ENCODE results near the gene SMTN.
"Not testable (repeated sequence)": the region's sequence is repeated elsewhere in the genome, so short reads cannot be mapped to it uniquely, and the experiment has no call there.

Gene SMTN

GRCh38 chr22:31094021-31094551 is 13.0 kb downstream of the SMTN start:
- H3K9ac ChIP-seq: no peak overlapping the region
- no peak overlapping the region for H3K4me2 ChIP-seq (ENCODE audit: low read length)
- no peaks in the 10 kb centered on the region for H3K36me3 ChIP-seq (ENCODE audit: control insufficient read depth, insufficient read depth, low read length)
- TF ChIP-seq CTCF (IDR thresholded peaks at IDR 0.05): no peak
- H3K27ac ChIP-seq: no peak overlapping the region
- H3K4me3 ChIP-seq (ENCODE audit: low read depth, low read length): no peak overlapping the region
- no peak overlapping the region for H2AFZ ChIP-seq
- H3K4me1 ChIP-seq: no peaks in the 10 kb centered on the region
- no peaks in the 10 kb centered on the region for H3K79me2 ChIP-seq
- H3K9me3 ChIP-seq (ENCODE audit: control insufficient read depth, low read length): no peaks in the 10 kb centered on the region
- H3K27me3 ChIP-seq (ENCODE audit: control insufficient read depth, insufficient read depth, low read length): no peaks in the 10 kb centered on the region

- no peak overlapping the region for H2AFZ ChIP-seq
- H3K79me2 ChIP-seq: no peaks in the 10 kb centered on the region
- no peak overlapping the region for H3K9ac ChIP-seq
- H3K4me3 ChIP-seq (ENCODE audit: low read depth, low read length): no peak overlapping the region
- no peaks in the 10 kb centered on the region for H3K27me3 ChIP-seq (ENCODE audit: control insufficient read depth, insufficient read depth, low read length)
- no peaks in the 10 kb centered on the region for H3K36me3 ChIP-seq (ENCODE audit: control insufficient read depth, insufficient read depth, low read length)
- no peaks in the 10 kb centered on the region for H3K4me1 ChIP-seq
- H3K27ac ChIP-seq: no peak overlapping the region
- H3K4me2 ChIP-seq (ENCODE audit: low read length): no peak overlapping the region
- TF ChIP-seq CTCF (IDR thresholded peaks at IDR 0.05): no peak
- H3K9me3 ChIP-seq (ENCODE audit: control insufficient read depth, low read length): no peaks in the 10 kb centered on the region
Observed at GRCh38 chr22:31094741-31095140, 13.6 kb downstream of the SMTN start.

- no peaks in the 10 kb centered on the region for H3K4me1 ChIP-seq
- H3K9ac ChIP-seq: no peak overlapping the region
- no peak overlapping the region for H3K27ac ChIP-seq
- H3K36me3 ChIP-seq (ENCODE audit: control insufficient read depth, insufficient read depth, low read length): no peaks in the 10 kb centered on the region
- no peak overlapping the region for H3K4me3 ChIP-seq (ENCODE audit: low read depth, low read length)
- H3K4me2 ChIP-seq (ENCODE audit: low read length): no peak overlapping the region
- no peaks in the 10 kb centered on the region for H3K79me2 ChIP-seq
- no peak for TF ChIP-seq CTCF (IDR thresholded peaks at IDR 0.05)
- H2AFZ ChIP-seq: no peak overlapping the region
- no peaks in the 10 kb centered on the region for H3K9me3 ChIP-seq (ENCODE audit: control insufficient read depth, low read length)
- no peaks in the 10 kb centered on the region for H3K27me3 ChIP-seq (ENCODE audit: control insufficient read depth, insufficient read depth, low read length)
Observed at GRCh38 chr22:31095637-31096249, 14.6 kb downstream of the SMTN start.

GRCh38 chr22:31096657-31097279 is 15.7 kb downstream of the SMTN start:
- Histone ChIP-seq H3K36me3 (ENCODE audit: control insufficient read depth, insufficient read depth, low read length) (no peaks in the 10 kb centered on the region), H2AFZ (no peak overlapping the region), H3K27me3 (ENCODE audit: control insufficient read depth, insufficient read depth, low read length) (no peaks in the 10 kb centered on the region), H3K4me2 (ENCODE audit: low read length) (no peak overlapping the region), H3K27ac (no peak overlapping the region), H3K4me3 (ENCODE audit: low read depth, low read length) (no peak overlapping the region), H3K9ac (no peak overlapping the region), H3K4me1 (peaks cover under 1% of the 10 kb centered on the region), H3K9me3 (ENCODE audit: control insufficient read depth, low read length) (no peaks in the 10 kb centered on the region), H3K79me2 (no peaks in the 10 kb centered on the region)
- no peak for TF ChIP-seq CTCF (IDR thresholded peaks at IDR 0.05)

- H3K36me3 ChIP-seq (ENCODE audit: control insufficient read depth, insufficient read depth, low read length); H3K27ac ChIP-seq; H3K79me2 ChIP-seq; H3K4me1 ChIP-seq; H3K4me3 ChIP-seq (ENCODE audit: low read depth, low read length); H3K4me2 ChIP-seq (ENCODE audit: low read length); H2AFZ ChIP-seq; H3K27me3 ChIP-seq (ENCODE audit: control insufficient read depth, insufficient read depth, low read length); H3K9ac ChIP-seq; H3K9me3 ChIP-seq (ENCODE audit: control insufficient read depth, low read length): not testable (repeated sequence)
Observed at GRCh38 chr22:31097539-31097938, 16.4 kb downstream of the SMTN start.
